OCI-LY1 (cell line): Measurements from ENCODE around the gene CDH23.

Experiments used
- CTCF ChIP-seq: fragments of 200-600 bp; sonication (generic), shearing (Covaris generic); IDR thresholded peaks from 2 replicates; pipeline ENCODE4 v1.5.1; 2017; ENCODE audit warnings: mild to moderate bottlenecking, antibody characterized with exemption, low read length, moderate library complexity, mixed read lengths
- EZH2 ChIP-seq: fragments of 200-600 bp; sonication (generic), shearing (Covaris generic); IDR thresholded peaks from 2 replicates; pipeline ENCODE4 v1.8.0; 2017; ENCODE audit warnings: borderline replicate concordance, mixed run types, mild to moderate bottlenecking, antibody characterized with exemption, low read length, moderate library complexity, mixed read lengths

- TF ChIP-seq CTCF (no peak), EZH2 (no peak)
Observed at GRCh38 chr10:71665456-71665855, 268.7 kb downstream of the CDH23 start.
